ENCODE results near the gene ACTL9.

ACTL9 gene

GRCh38 chr19:8688930-8689329 is 9.7 kb downstream of the ACTL9 start:
- Histone ChIP-seq H3K4me1 (ENCODE audit: control insufficient read depth in 1 of 2, insufficient read depth in 2 of 2, low read length in 2 of 2) (no peaks in the 10 kb centered on the region), H3K27me3 (ENCODE audit: control insufficient read depth in 1 of 2, insufficient read depth in 2 of 2, low read length in 2 of 2) (no peaks in the 10 kb centered on the region), H3K4me3 (ENCODE audit: low read depth in 1 of 2, low read length in 2 of 2) (no peak overlapping the region), H3K36me3 (ENCODE audit: control insufficient read depth in 1 of 2, insufficient read depth in 2 of 2, low read length in 2 of 2) (no peaks in the 10 kb centered on the region), H3K27ac (ENCODE audit: low read depth, low read length) (no peak overlapping the region), H3K9ac (ENCODE audit: low read depth in 1 of 2, low read length in 2 of 2) (no peak overlapping the region), H3K9me3 (ENCODE audit: control insufficient read depth in 1 of 2, low read length in 2 of 2) (no peaks in the 10 kb centered on the region)

GRCh38 chr19:8686549-8686948 is 12.0 kb downstream of the ACTL9 start:
- Histone ChIP-seq H3K36me3 (ENCODE audit: control insufficient read depth in 1 of 2, insufficient read depth in 2 of 2, low read length in 2 of 2) (no peaks in the 10 kb centered on the region), H3K4me3 (ENCODE audit: low read depth in 1 of 2, low read length in 2 of 2) (no peak overlapping the region), H3K4me1 (ENCODE audit: control insufficient read depth in 1 of 2, insufficient read depth in 2 of 2, low read length in 2 of 2) (no peaks in the 10 kb centered on the region), H3K27me3 (ENCODE audit: control insufficient read depth in 1 of 2, insufficient read depth in 2 of 2, low read length in 2 of 2) (no peaks in the 10 kb centered on the region), H3K27ac (ENCODE audit: low read depth, low read length) (no peak overlapping the region), H3K9ac (ENCODE audit: low read depth in 1 of 2, low read length in 2 of 2) (no peak overlapping the region), H3K9me3 (ENCODE audit: control insufficient read depth in 1 of 2, low read length in 2 of 2) (no peaks in the 10 kb centered on the region)

- Histone ChIP-seq H3K9me3 (ENCODE audit: control insufficient read depth in 1 of 2, low read length in 2 of 2) (no peaks in the 10 kb centered on the region), H3K4me3 (ENCODE audit: low read depth in 1 of 2, low read length in 2 of 2) (no peak overlapping the region), H3K4me1 (ENCODE audit: control insufficient read depth in 1 of 2, insufficient read depth in 2 of 2, low read length in 2 of 2) (no peaks in the 10 kb centered on the region), H3K36me3 (ENCODE audit: control insufficient read depth in 1 of 2, insufficient read depth in 2 of 2, low read length in 2 of 2) (no peaks in the 10 kb centered on the region), H3K27me3 (ENCODE audit: control insufficient read depth in 1 of 2, insufficient read depth in 2 of 2, low read length in 2 of 2) (no peaks in the 10 kb centered on the region), H3K27ac (ENCODE audit: low read depth, low read length) (no peak overlapping the region), H3K9ac (ENCODE audit: low read depth in 1 of 2, low read length in 2 of 2) (no peak overlapping the region)
Measured at GRCh38 chr19:8684001-8684902, 14.3 kb downstream of the ACTL9 start.

- no peaks in the 10 kb centered on the region for H3K27me3 ChIP-seq (ENCODE audit: control insufficient read depth in 1 of 2, insufficient read depth in 2 of 2, low read length in 2 of 2)
- peaks cover 0 to 2% of the 10 kb centered on the region in 2 donors for H3K9me3 ChIP-seq (ENCODE audit: control insufficient read depth in 1 of 2, low read length in 2 of 2)
- no peak overlapping the region for H3K27ac ChIP-seq (ENCODE audit: low read depth, low read length)
- H3K36me3 ChIP-seq (ENCODE audit: control insufficient read depth in 1 of 2, insufficient read depth in 2 of 2, low read length in 2 of 2), result no peaks in the 10 kb centered on the region
- H3K4me3 ChIP-seq (ENCODE audit: low read depth in 1 of 2, low read length in 2 of 2), result no peak overlapping the region
- no peaks in the 10 kb centered on the region for H3K4me1 ChIP-seq (ENCODE audit: control insufficient read depth in 1 of 2, insufficient read depth in 2 of 2, low read length in 2 of 2)
- no peak overlapping the region for H3K9ac ChIP-seq (ENCODE audit: low read depth in 1 of 2, low read length in 2 of 2)
Measured at GRCh38 chr19:8682931-8683330, 15.7 kb downstream of the ACTL9 start.

GRCh38 chr19:8682472-8682871 is 16.1 kb downstream of the ACTL9 start:
- Histone ChIP-seq H3K9me3 (ENCODE audit: control insufficient read depth in 1 of 2, low read length in 2 of 2) (peaks cover 0 to 3% of the 10 kb centered on the region in 2 donors), H3K27ac (ENCODE audit: low read depth, low read length) (no peak overlapping the region), H3K4me1 (ENCODE audit: control insufficient read depth in 1 of 2, insufficient read depth in 2 of 2, low read length in 2 of 2) (no peaks in the 10 kb centered on the region), H3K36me3 (ENCODE audit: control insufficient read depth in 1 of 2, insufficient read depth in 2 of 2, low read length in 2 of 2) (no peaks in the 10 kb centered on the region), H3K27me3 (ENCODE audit: control insufficient read depth in 1 of 2, insufficient read depth in 2 of 2, low read length in 2 of 2) (no peaks in the 10 kb centered on the region), H3K4me3 (ENCODE audit: low read depth in 1 of 2, low read length in 2 of 2) (no peak overlapping the region), H3K9ac (ENCODE audit: low read depth in 1 of 2, low read length in 2 of 2) (no peak overlapping the region)

GRCh38 chr19:8681345-8682029 is 17.1 kb downstream of the ACTL9 start:
- Histone ChIP-seq H3K36me3 (ENCODE audit: control insufficient read depth in 1 of 2, insufficient read depth in 2 of 2, low read length in 2 of 2) (no peaks in the 10 kb centered on the region), H3K4me3 (ENCODE audit: low read depth in 1 of 2, low read length in 2 of 2) (no peak overlapping the region), H3K9me3 (ENCODE audit: control insufficient read depth in 1 of 2, low read length in 2 of 2) (peaks cover 0 to 3% of the 10 kb centered on the region in 2 donors), H3K27ac (ENCODE audit: low read depth, low read length) (no peak overlapping the region), H3K9ac (ENCODE audit: low read depth in 1 of 2, low read length in 2 of 2) (no peak overlapping the region), H3K27me3 (ENCODE audit: control insufficient read depth in 1 of 2, insufficient read depth in 2 of 2, low read length in 2 of 2) (no peaks in the 10 kb centered on the region), H3K4me1 (ENCODE audit: control insufficient read depth in 1 of 2, insufficient read depth in 2 of 2, low read length in 2 of 2) (no peaks in the 10 kb centered on the region)

- H3K36me3 ChIP-seq (ENCODE audit: control insufficient read depth in 1 of 2, insufficient read depth in 2 of 2, low read length in 2 of 2), result no peaks in the 10 kb centered on the region
- H3K4me1 ChIP-seq (ENCODE audit: control insufficient read depth in 1 of 2, insufficient read depth in 2 of 2, low read length in 2 of 2), result no peaks in the 10 kb centered on the region
- H3K27me3 ChIP-seq (ENCODE audit: control insufficient read depth in 1 of 2, insufficient read depth in 2 of 2, low read length in 2 of 2), result no peaks in the 10 kb centered on the region
- no peak overlapping the region for H3K4me3 ChIP-seq (ENCODE audit: low read depth in 1 of 2, low read length in 2 of 2)
- no peak overlapping the region for H3K27ac ChIP-seq (ENCODE audit: low read depth, low read length)
- peaks cover 0 to 3% of the 10 kb centered on the region in 2 donors for H3K9me3 ChIP-seq (ENCODE audit: control insufficient read depth in 1 of 2, low read length in 2 of 2)
- H3K9ac ChIP-seq (ENCODE audit: low read depth in 1 of 2, low read length in 2 of 2), result no peak overlapping the region
Measured at GRCh38 chr19:8680676-8681344, 17.8 kb downstream of the ACTL9 start.

- Histone ChIP-seq H3K27ac (ENCODE audit: low read depth, low read length) (no peak overlapping the region), H3K27me3 (ENCODE audit: control insufficient read depth in 1 of 2, insufficient read depth in 2 of 2, low read length in 2 of 2) (no peaks in the 10 kb centered on the region), H3K36me3 (ENCODE audit: control insufficient read depth in 1 of 2, insufficient read depth in 2 of 2, low read length in 2 of 2) (no peaks in the 10 kb centered on the region), H3K9me3 (ENCODE audit: control insufficient read depth in 1 of 2, low read length in 2 of 2) (peaks cover 0 to 3% of the 10 kb centered on the region in 2 donors), H3K9ac (ENCODE audit: low read depth in 1 of 2, low read length in 2 of 2) (no peak overlapping the region), H3K4me3 (ENCODE audit: low read depth in 1 of 2, low read length in 2 of 2) (no peak overlapping the region), H3K4me1 (ENCODE audit: control insufficient read depth in 1 of 2, insufficient read depth in 2 of 2, low read length in 2 of 2) (no peaks in the 10 kb centered on the region)
Measured at GRCh38 chr19:8678244-8678807, 20.3 kb downstream of the ACTL9 start.

GRCh38 chr19:8675066-8675465 is 23.5 kb downstream of the ACTL9 start:
- Histone ChIP-seq H3K4me3 (ENCODE audit: low read depth in 1 of 2, low read length in 2 of 2) (no peak overlapping the region), H3K9ac (ENCODE audit: low read depth in 1 of 2, low read length in 2 of 2) (no peak overlapping the region), H3K27ac (ENCODE audit: low read depth, low read length) (no peak overlapping the region), H3K27me3 (ENCODE audit: control insufficient read depth in 1 of 2, insufficient read depth in 2 of 2, low read length in 2 of 2) (no peaks in the 10 kb centered on the region), H3K36me3 (ENCODE audit: control insufficient read depth in 1 of 2, insufficient read depth in 2 of 2, low read length in 2 of 2) (no peaks in the 10 kb centered on the region), H3K4me1 (ENCODE audit: control insufficient read depth in 1 of 2, insufficient read depth in 2 of 2, low read length in 2 of 2) (no peaks in the 10 kb centered on the region), H3K9me3 (ENCODE audit: control insufficient read depth in 1 of 2, low read length in 2 of 2) (peaks cover 0 to 3% of the 10 kb centered on the region in 2 donors)

Data from duodenal mucosa (tissue), 2 donors.